ENCODE measurements around the gene DNAL4. TPM values are rescaled to one million over a fixed set of nuclear protein-coding genes. Genes with fewer than 3 reads are reported as not detected.

DNAL4 gene
- total RNA-seq, 1 experiment from 2014 or later: 18.3 TPM

- no peak for DNase-seq (ENCODE audit: unreplicated experiment)
Observed at GRCh38 chr22:38788846-38789245, 5.1 kb downstream of the DNAL4 start.

GRCh38 chr22:38788021-38788816 lies 5.7 kb downstream of the DNAL4 start:
- no peaks in the 10 kb centered on the region for H3K27me3 Mint-ChIP-seq (ENCODE audit: insufficient read depth, unreplicated experiment)
- BruUV-seq (replicated peaks): no TSS peak
- intact Hi-C loops (cut with micrococcal nuclease): no loop called here
- peak; percentile 69 for DNase-seq (ENCODE audit: unreplicated experiment)
- H3K27ac Mint-ChIP-seq (ENCODE audit: low read depth, unreplicated experiment): peak overlapping the region; percentile 51
- no peak for TF ChIP-seq CTCF (IDR thresholded peaks at IDR 0.05; ENCODE audit: unreplicated experiment)
- no peak overlapping the region for H3K4me3 Mint-ChIP-seq (ENCODE audit: unreplicated experiment)
- ChIA-PET POLR2A (no interaction called here), CTCF (no interaction called here)
- H3K4me1 Mint-ChIP-seq (ENCODE audit: insufficient read depth, unreplicated experiment): peaks cover 17% of the 10 kb centered on the region
- no peaks in the 10 kb centered on the region for H3K9me3 Mint-ChIP-seq (ENCODE audit: unreplicated experiment)
- H3K36me3 Mint-ChIP-seq (ENCODE audit: insufficient read depth, unreplicated experiment): peaks cover 19% of the 10 kb centered on the region

More at GRCh38 chr22:38788846-38789245, 5.1 kb downstream of the DNAL4 start:
- CTCF ChIA-PET: no interaction called here
- Mint-ChIP-seq H3K9me3 (ENCODE audit: unreplicated experiment) (no peaks in the 10 kb centered on the region), H3K4me3 (ENCODE audit: unreplicated experiment) (no peak overlapping the region), H3K27me3 (ENCODE audit: insufficient read depth, unreplicated experiment) (no peaks in the 10 kb centered on the region), H3K27ac (ENCODE audit: low read depth, unreplicated experiment) (no peak overlapping the region), H3K36me3 (ENCODE audit: insufficient read depth, unreplicated experiment) (peaks cover 19% of the 10 kb centered on the region), H3K4me1 (ENCODE audit: insufficient read depth, unreplicated experiment) (peaks cover 19% of the 10 kb centered on the region)
- POLR2A ChIA-PET: no interaction called here
- BruUV-seq (replicated peaks): no TSS peak
- no peak for TF ChIP-seq CTCF (IDR thresholded peaks at IDR 0.05; ENCODE audit: unreplicated experiment)
- intact Hi-C loops (cut with micrococcal nuclease): no loop called here

- CTCF ChIA-PET: interaction anchor here (3.3 kb wide), 1 partner anchor 18 kb away, joined by 21 read pairs; no protein-coding TSS in a partner anchor
- no peak for TF ChIP-seq CTCF (IDR thresholded peaks at IDR 0.05; ENCODE audit: unreplicated experiment)
- intact Hi-C loops (cut with micrococcal nuclease): no loop called here
Observed at GRCh38 chr22:38786631-38787030, 7.3 kb downstream of the DNAL4 start.

GRCh38 chr22:38784856-38785255 lies 9.1 kb downstream of the DNAL4 start:
- BruUV-seq (replicated peaks): no TSS peak
- no peak overlapping the region for H3K4me3 Mint-ChIP-seq (ENCODE audit: unreplicated experiment)
- DNase-seq (ENCODE audit: unreplicated experiment): no peak
- H3K4me1 Mint-ChIP-seq (ENCODE audit: insufficient read depth, unreplicated experiment): peaks cover 14% of the 10 kb centered on the region
- POLR2A ChIA-PET: interaction anchor here (1.2 kb wide), 1 partner anchor 30 kb away, joined by 4 read pairs; no protein-coding TSS in a partner anchor
- TF ChIP-seq CTCF (IDR thresholded peaks at IDR 0.05; ENCODE audit: unreplicated experiment): no peak
- peaks cover 19% of the 10 kb centered on the region for H3K36me3 Mint-ChIP-seq (ENCODE audit: insufficient read depth, unreplicated experiment)
- H3K27ac Mint-ChIP-seq (ENCODE audit: low read depth, unreplicated experiment): no peak overlapping the region
- no peaks in the 10 kb centered on the region for H3K9me3 Mint-ChIP-seq (ENCODE audit: unreplicated experiment)
- intact Hi-C loops (cut with micrococcal nuclease): no loop called here
- H3K27me3 Mint-ChIP-seq (ENCODE audit: insufficient read depth, unreplicated experiment): no peaks in the 10 kb centered on the region
- CTCF ChIA-PET: interaction anchor here (0.6 to 3.3 kb wide), 5 partner anchors 13 to 337 kb away, joined by 3 to 21 read pairs (median 4); no protein-coding TSS in a partner anchor

More at GRCh38 chr22:38786631-38787030, 7.3 kb downstream of the DNAL4 start:
- no peak for DNase-seq (ENCODE audit: unreplicated experiment)
- no peaks in the 10 kb centered on the region for H3K27me3 Mint-ChIP-seq (ENCODE audit: insufficient read depth, unreplicated experiment)
- POLR2A ChIA-PET: interaction anchor here (0.6 kb wide), 1 partner anchor 18 kb away, joined by 3 read pairs; no protein-coding TSS in a partner anchor
- peaks cover 19% of the 10 kb centered on the region for H3K36me3 Mint-ChIP-seq (ENCODE audit: insufficient read depth, unreplicated experiment)
- H3K4me1 Mint-ChIP-seq (ENCODE audit: insufficient read depth, unreplicated experiment): peaks cover 14% of the 10 kb centered on the region
- BruUV-seq (replicated peaks): no TSS peak
- H3K27ac Mint-ChIP-seq (ENCODE audit: low read depth, unreplicated experiment): no peak overlapping the region
- no peaks in the 10 kb centered on the region for H3K9me3 Mint-ChIP-seq (ENCODE audit: unreplicated experiment)
- no peak overlapping the region for H3K4me3 Mint-ChIP-seq (ENCODE audit: unreplicated experiment)
